DOHH2 (cell line): ENCODE results near the gene AGBL4.

Experiments
- H3F3A ChIP-seq: fragments of 200-600 bp; sonication (generic), shearing (Covaris generic); 2 replicates; pipeline ENCODE4 v1.6.0; 2016; ENCODE audit warnings: antibody characterized with exemption, mild to moderate bottlenecking; ENCODE audit not compliant: control insufficient read depth, insufficient read depth
- H3K27ac ChIP-seq: fragments of 200-600 bp; sonication (generic); 2 replicates; pipeline ENCODE4 v1.5.1; 2014; ENCODE audit warnings: low read depth, mild to moderate bottlenecking, low read length, moderate library complexity
- H3K27me3 ChIP-seq: fragments of 200-600 bp; sonication (generic); 2 replicates; pipeline ENCODE4 v1.6.1; 2014; ENCODE audit warnings: mild to moderate bottlenecking, low read length, mixed read lengths; ENCODE audit not compliant: control insufficient read depth
- H3K36me3 ChIP-seq: fragments of 200-600 bp; sonication (generic); 2 replicates; pipeline ENCODE4 v1.6.1; 2014; ENCODE audit warnings: mild to moderate bottlenecking, low read length, moderate library complexity, mixed read lengths; ENCODE audit not compliant: control insufficient read depth
- H3K4me1 ChIP-seq: fragments of 200-600 bp; sonication (generic); 2 replicates; pipeline ENCODE4 v1.6.1; 2014; ENCODE audit warnings: mild to moderate bottlenecking, low read length, mixed read lengths; ENCODE audit not compliant: control insufficient read depth
- H3K4me2 ChIP-seq: fragments of 200-600 bp; sonication (generic); 2 replicates; pipeline ENCODE4 v1.6.0; 2014; ENCODE audit warnings: mild to moderate bottlenecking, low read length, moderate library complexity
- H3K4me3 ChIP-seq: fragments of 200-600 bp; sonication (generic); 2 replicates; pipeline ENCODE4 v1.5.1; 2014; ENCODE audit warnings: mild to moderate bottlenecking, low read length, mixed read lengths
- H3K79me2 ChIP-seq: fragments of 200-600 bp; sonication (generic); 2 replicates; pipeline ENCODE4 v1.6.1; 2014; ENCODE audit warnings: mild to moderate bottlenecking, low read length, mixed read lengths; ENCODE audit not compliant: control insufficient read depth
- H3K9me2 ChIP-seq: fragments of 200-600 bp; sonication (generic); replicated peaks from 2 replicates; pipeline ENCODE4 v1.6.1; 2014; ENCODE audit warnings: mild to moderate bottlenecking, low read length, mixed read lengths; ENCODE audit not compliant: control insufficient read depth
- H3K9me3 ChIP-seq: fragments of 200-600 bp; sonication (generic); 2 replicates; pipeline ENCODE4 v1.6.1; 2014; ENCODE audit warnings: antibody characterized with exemption, low read length, mixed read lengths; ENCODE audit not compliant: control insufficient read depth, insufficient read depth
- H4K20me1 ChIP-seq: fragments of 200-600 bp; sonication (generic); 2 replicates; pipeline ENCODE4 v1.6.0; 2014; ENCODE audit warnings: low read depth, mild to moderate bottlenecking, antibody characterized with exemption, low read length, moderate library complexity; ENCODE audit not compliant: control insufficient read depth, insufficient read depth
- EZH2phosphoT487 ChIP-seq: fragments of 200-600 bp; sonication (generic); IDR thresholded peaks from 2 replicates; pipeline ENCODE4 v1.6.1; 2017; ENCODE audit warnings: borderline replicate concordance, mild to moderate bottlenecking, antibody characterized with exemption, low read length, moderate library complexity, mixed read lengths
- TF ChIP-seq, protein P1 (sequence below): fragments of 200-600 bp; sonication (generic); IDR thresholded peaks from one replicate; pipeline ENCODE4 v1.5.1; 2014; ENCODE audit warnings: antibody characterized with exemption, mild to moderate bottlenecking, low read depth, low read length; ENCODE audit not compliant: poor library complexity, severe bottlenecking

AGBL4 gene

DNA sequence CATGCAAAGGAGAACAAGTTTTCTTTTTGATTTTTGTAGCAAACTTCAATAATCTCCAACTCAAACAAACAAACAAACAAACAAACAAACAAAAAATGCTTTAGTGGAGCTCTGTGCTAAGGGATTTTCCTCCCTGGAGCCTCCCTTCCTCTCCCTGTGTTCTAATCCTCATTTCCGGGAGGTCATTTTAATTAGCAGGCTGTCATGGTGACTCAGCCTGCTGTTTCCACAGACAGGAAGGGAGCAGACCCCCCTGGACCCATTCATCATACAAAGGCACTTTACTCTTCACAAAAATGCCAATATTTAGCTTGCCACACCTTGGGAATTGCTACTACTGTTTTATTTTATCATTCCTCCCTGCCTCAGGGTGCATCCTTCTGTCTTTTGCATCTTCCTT is 1490.8 kb downstream of the AGBL4 start:
- no peaks in the 10 kb centered on the region for H3K27me3 ChIP-seq
- 0 out of 2 replicates have a peak, but pooled peaks cover 3% of the 10 kb centered on the region for H4K20me1 ChIP-seq
- TF ChIP-seq, protein P1, sequence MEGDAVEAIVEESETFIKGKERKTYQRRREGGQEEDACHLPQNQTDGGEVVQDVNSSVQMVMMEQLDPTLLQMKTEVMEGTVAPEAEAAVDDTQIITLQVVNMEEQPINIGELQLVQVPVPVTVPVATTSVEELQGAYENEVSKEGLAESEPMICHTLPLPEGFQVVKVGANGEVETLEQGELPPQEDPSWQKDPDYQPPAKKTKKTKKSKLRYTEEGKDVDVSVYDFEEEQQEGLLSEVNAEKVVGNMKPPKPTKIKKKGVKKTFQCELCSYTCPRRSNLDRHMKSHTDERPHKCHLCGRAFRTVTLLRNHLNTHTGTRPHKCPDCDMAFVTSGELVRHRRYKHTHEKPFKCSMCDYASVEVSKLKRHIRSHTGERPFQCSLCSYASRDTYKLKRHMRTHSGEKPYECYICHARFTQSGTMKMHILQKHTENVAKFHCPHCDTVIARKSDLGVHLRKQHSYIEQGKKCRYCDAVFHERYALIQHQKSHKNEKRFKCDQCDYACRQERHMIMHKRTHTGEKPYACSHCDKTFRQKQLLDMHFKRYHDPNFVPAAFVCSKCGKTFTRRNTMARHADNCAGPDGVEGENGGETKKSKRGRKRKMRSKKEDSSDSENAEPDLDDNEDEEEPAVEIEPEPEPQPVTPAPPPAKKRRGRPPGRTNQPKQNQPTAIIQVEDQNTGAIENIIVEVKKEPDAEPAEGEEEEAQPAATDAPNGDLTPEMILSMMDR, result no peak
- no peak for TF ChIP-seq EZH2phosphoT487
- H3F3A ChIP-seq, result no peaks in the 10 kb centered on the region
- H3K4me1 ChIP-seq, result peaks cover 5% of the 10 kb centered on the region; the same call in 1 of the 2 replicates
- no peaks in the 10 kb centered on the region for H3K79me2 ChIP-seq
- no peaks in the 10 kb centered on the region for H3K9me3 ChIP-seq
- no peak overlapping the region for H3K4me2 ChIP-seq
- H3K4me3 ChIP-seq, result no peak overlapping the region
- no peaks in the 10 kb centered on the region for H3K9me2 ChIP-seq
- no peaks in the 10 kb centered on the region for H3K36me3 ChIP-seq
- H3K27ac ChIP-seq, result no peak overlapping the region

DNA sequence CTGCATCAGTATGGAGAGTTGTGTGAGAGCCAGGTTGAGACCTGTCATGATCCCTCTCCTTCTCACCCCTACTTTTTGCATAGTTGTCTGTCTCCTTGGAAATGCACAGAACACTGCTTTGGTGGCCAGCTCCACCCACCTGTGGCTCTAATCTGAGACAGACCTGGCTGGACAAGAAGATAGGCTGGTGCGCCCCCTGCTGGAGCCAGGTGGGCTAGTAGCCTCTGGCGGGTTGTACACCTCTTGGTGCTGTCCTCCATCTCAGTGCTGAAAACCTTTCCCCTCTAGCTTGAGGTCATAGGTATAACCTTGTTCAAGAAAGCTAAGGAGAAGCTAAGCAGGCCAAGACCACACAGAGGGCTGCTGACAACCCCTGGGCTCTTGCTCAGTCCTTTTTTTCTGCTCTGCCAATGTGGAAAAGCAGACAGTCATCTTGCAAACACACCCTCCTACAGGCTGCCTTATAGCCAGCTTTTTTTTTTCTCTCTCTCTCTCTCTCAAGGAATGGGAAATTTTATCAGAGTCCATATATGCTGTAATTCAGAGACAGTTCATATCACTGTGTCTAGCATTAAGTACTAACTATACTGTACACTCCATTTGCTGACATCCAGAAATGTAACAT is 1492.9 kb downstream of the AGBL4 start:
- no peak overlapping the region for H3K27ac ChIP-seq
- no peaks in the 10 kb centered on the region for H3K9me3 ChIP-seq
- H3K4me2 ChIP-seq, result no peak overlapping the region
- no peaks in the 10 kb centered on the region for H3K79me2 ChIP-seq
- H3K27me3 ChIP-seq, result no peaks in the 10 kb centered on the region
- TF ChIP-seq, protein P1, result peak; percentile 93
- no peak for TF ChIP-seq EZH2phosphoT487
- no peak overlapping the region for H3K4me3 ChIP-seq
- H3F3A ChIP-seq, result no peaks in the 10 kb centered on the region
- 0 out of 2 replicates have a peak, but pooled peaks cover 3% of the 10 kb centered on the region for H4K20me1 ChIP-seq
- no peaks in the 10 kb centered on the region for H3K4me1 ChIP-seq
- no peaks in the 10 kb centered on the region for H3K9me2 ChIP-seq
- no peaks in the 10 kb centered on the region for H3K36me3 ChIP-seq

DNA sequence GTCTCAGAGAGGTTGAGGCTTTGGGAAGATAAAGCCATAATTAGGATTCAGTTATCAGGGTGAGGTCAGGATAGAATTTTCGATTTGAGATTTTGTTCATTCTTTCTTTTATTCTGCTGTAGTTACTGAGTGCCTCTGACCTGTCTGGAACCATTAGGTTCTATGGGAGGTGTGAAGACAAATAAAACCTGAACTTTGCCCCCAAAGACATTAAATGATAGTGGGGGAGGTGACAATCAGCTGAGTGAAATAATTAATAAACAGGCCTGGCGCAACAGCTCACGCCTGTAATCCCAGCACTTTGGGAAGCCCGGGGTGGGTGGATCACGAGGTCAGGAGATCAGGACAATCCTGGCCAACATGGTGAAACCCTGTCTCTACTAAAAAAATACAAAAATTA is 1496.7 kb downstream of the AGBL4 start:
- no peaks in the 10 kb centered on the region for H3K9me3 ChIP-seq
- H4K20me1 ChIP-seq, result 0 out of 2 replicates have a peak, but pooled peaks cover 3% of the 10 kb centered on the region
- H3K4me1 ChIP-seq, result no peaks in the 10 kb centered on the region

More for the DNA sequence above, 1496.7 kb downstream of the AGBL4 start:
- no peak overlapping the region for H3K4me3 ChIP-seq
- H3K27me3 ChIP-seq, result no peaks in the 10 kb centered on the region
- H3K27ac ChIP-seq, result no peak overlapping the region
- no peaks in the 10 kb centered on the region for H3K9me2 ChIP-seq
- no peaks in the 10 kb centered on the region for H3K36me3 ChIP-seq
- H3K4me2 ChIP-seq, result no peak overlapping the region
- TF ChIP-seq, protein P1, result no peak
- no peaks in the 10 kb centered on the region for H3F3A ChIP-seq
- no peaks in the 10 kb centered on the region for H3K79me2 ChIP-seq
